Neuronal stem cell (in vitro differentiated cells): ENCODE results near the gene RNF166.

ENCODE experiments used
- DNase-seq: peaks from one replicate; pipeline ENCODE4 v3.0.0-alpha.2; 2013; ENCODE audit warnings: low spot score
- H2AFZ ChIP-seq: one replicate; pipeline ENCODE4 v1.6.1; 2013; ENCODE audit warnings: mild to moderate bottlenecking, low read length, inconsistent platforms
- H2AK5ac ChIP-seq: 2 replicates; pipeline ENCODE4 v1.6.1; 2013; ENCODE audit warnings: low read depth, mild to moderate bottlenecking, inconsistent platforms, low read length, moderate library complexity, mixed read lengths
- H2BK120ac ChIP-seq: 2 replicates; pipeline ENCODE4 v1.6.1; 2013; ENCODE audit warnings: low read depth, mild to moderate bottlenecking, inconsistent platforms, low read length, moderate library complexity, mixed read lengths
- H2BK12ac ChIP-seq: one replicate; pipeline ENCODE4 v1.6.1; 2013; ENCODE audit warnings: low read length, inconsistent platforms
- H2BK15ac ChIP-seq: 2 replicates; pipeline ENCODE4 v1.6.1; 2013; ENCODE audit warnings: mild to moderate bottlenecking, low read length, inconsistent platforms, mixed read lengths
- H2BK5ac ChIP-seq: one replicate; pipeline ENCODE4 v1.6.1; 2013; ENCODE audit warnings: inconsistent platforms, mild to moderate bottlenecking, low read length, moderate library complexity
- H3K14ac ChIP-seq: one replicate; pipeline ENCODE4 v1.6.1; 2013; ENCODE audit warnings: low read length, inconsistent platforms
- H3K18ac ChIP-seq: 2 replicates; pipeline ENCODE4 v1.6.1; 2013; ENCODE audit warnings: low read length, inconsistent platforms
- H3K23ac ChIP-seq: 2 replicates; pipeline ENCODE4 v1.6.1; 2013; ENCODE audit warnings: low read depth, mild to moderate bottlenecking, mixed read lengths, low read length, inconsistent platforms; ENCODE audit not compliant: poor library complexity
- H3K27ac ChIP-seq: replicated peaks from 3 replicates; pipeline ENCODE4 v1.5.1; 2013; ENCODE audit warnings: low read length, inconsistent platforms
- H3K27me3 ChIP-seq, 3 experiments: 2 replicates each; pipeline ENCODE4 v1.6.1; 2013; ENCODE audit warnings: low read length in 3 of 3, mild to moderate bottlenecking in 2 of 3, inconsistent platforms in 1 of 3, low read depth in 1 of 3, mixed read lengths in 1 of 3, moderate library complexity in 1 of 3; ENCODE audit not compliant: control insufficient read depth in 3 of 3, insufficient read depth in 3 of 3
- H3K36me3 ChIP-seq, 2 donors: replicated peaks in 1 of 2; 2 replicates each; pipeline ENCODE4 v1.6.1; 2013; ENCODE audit warnings: low read length in 2 of 2; ENCODE audit not compliant: control insufficient read depth in 2 of 2, insufficient read depth in 2 of 2
- H3K4ac ChIP-seq: 2 replicates; pipeline ENCODE4 v1.6.1; 2013; ENCODE audit warnings: inconsistent platforms, mild to moderate bottlenecking, low read length, moderate library complexity
- H3K4me1 ChIP-seq, 2 donors: 1 replicate in 1 of 2; 2 replicates in 1 of 2; pipeline ENCODE4 v1.6.1; 2013; ENCODE audit warnings: low read length in 2 of 2, low read depth in 1 of 2; ENCODE audit not compliant: control insufficient read depth in 2 of 2, insufficient read depth in 1 of 2
- H3K4me2 ChIP-seq: one replicate; pipeline ENCODE4 v1.6.1; 2013; ENCODE audit warnings: mild to moderate bottlenecking, low read length, inconsistent platforms; ENCODE audit not compliant: insufficient read depth, poor library complexity, severe bottlenecking
- H3K4me3 ChIP-seq, 2 donors: 2 replicates each; pipeline ENCODE4 v1.5.1; 2013; ENCODE audit warnings: low read length in 2 of 2, mild to moderate bottlenecking in 2 of 2, inconsistent platforms in 1 of 2, moderate library complexity in 1 of 2
- H3K79me1 ChIP-seq: one replicate; pipeline ENCODE4 v1.6.1; 2013; ENCODE audit warnings: low read depth, mild to moderate bottlenecking, inconsistent platforms, low read length, moderate library complexity
- H3K9ac ChIP-seq: one replicate; pipeline ENCODE4 v1.6.1; 2013; ENCODE audit warnings: mild to moderate bottlenecking, low read depth, low read length, inconsistent platforms; ENCODE audit not compliant: poor library complexity
- H3K9me3 ChIP-seq, 2 donors: replicated peaks in 1 of 2; 2 replicates each; pipeline versions ENCODE3 to v1.6.1; 2013; ENCODE audit warnings: low read length in 2 of 2, mild to moderate bottlenecking in 2 of 2, inconsistent platforms in 1 of 2, low read depth in 1 of 2, mixed read lengths in 1 of 2, moderate library complexity in 1 of 2; ENCODE audit not compliant: control insufficient read depth in 2 of 2, insufficient read depth in 1 of 2
- H4K8ac ChIP-seq: one replicate; pipeline ENCODE4 v1.6.1; 2013; ENCODE audit warnings: low read depth, mild to moderate bottlenecking, inconsistent platforms, low read length, moderate library complexity
- H4K91ac ChIP-seq: one replicate; pipeline ENCODE4 v1.6.1; 2013; ENCODE audit warnings: low read length, low read depth, mild to moderate bottlenecking, inconsistent platforms; ENCODE audit not compliant: poor library complexity
- WGBS, 2 donors: extraction: QIAGEN DNeasy Blood & Tissue Kit; methylation state at CpG; one replicate each; pipeline ENCODE4 v1.1.7; 2013; ENCODE audit warnings: missing lambda C conversion rate in 2 of 2, mixed read lengths in 1 of 2; ENCODE audit not compliant: insufficient read length in 2 of 2, insufficient replicate concordance in 1 of 2; ENCODE audit errors: extremely low coverage in 2 of 2; 5-methylcytosine and 5-hydroxymethylcytosine counted together

RNF166 gene

DNA sequence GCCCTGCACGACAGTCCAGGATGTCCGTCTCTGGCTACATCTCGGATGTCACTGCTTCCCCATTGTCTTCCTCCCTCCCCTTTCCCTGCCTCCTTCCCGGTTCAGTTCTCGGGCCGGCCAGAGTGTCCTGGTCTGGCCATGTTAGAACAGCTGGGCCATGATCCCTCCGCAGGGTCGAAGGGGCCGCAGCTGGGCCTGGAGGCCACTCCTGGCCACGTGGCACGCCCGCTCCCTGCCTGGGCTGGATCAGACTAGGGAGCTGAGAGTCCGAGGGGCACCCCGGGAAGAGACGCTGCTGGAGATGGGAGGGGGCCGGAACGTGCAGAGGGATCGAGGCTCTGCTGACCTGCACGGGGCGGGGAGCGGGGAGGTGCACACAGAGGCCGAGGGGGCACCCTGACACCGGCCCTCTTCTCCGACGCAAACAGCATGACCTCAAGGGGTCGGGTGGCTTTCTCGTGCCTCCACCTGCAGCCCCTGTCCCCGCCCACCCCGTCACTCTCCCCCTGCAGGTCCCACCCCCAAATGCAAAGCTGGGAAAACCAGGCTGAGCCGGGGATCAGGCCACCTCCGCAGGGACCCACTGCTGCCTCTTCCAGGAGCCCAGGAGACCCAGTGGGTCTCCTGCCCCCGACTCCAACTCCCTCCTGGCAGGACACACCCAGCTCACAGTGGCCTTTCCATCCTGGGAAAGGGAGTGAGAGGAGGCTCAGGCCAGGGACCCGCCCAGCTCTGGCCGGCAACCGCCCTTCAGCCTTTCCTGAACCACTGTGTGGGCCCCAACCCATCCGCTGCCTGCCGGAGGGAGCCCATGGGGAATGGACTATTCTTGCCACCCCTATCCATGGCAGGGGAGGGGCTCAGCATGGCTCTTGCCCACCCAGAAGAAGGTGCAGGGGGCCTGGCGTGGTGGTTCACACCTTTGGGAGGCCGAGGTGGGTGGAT, 38.6 kb upstream of the RNF166 start:
- Histone ChIP-seq H3K9ac (peak overlapping the region; percentile 80), H3K4me3 (no peak overlapping the region), H2BK5ac (peak overlapping the region; percentile 78), H3K4ac (no peak overlapping the region), H2BK120ac (no peak overlapping the region), H3K79me1 (peaks cover 3% of the 10 kb centered on the region), H4K8ac (no peak overlapping the region), H3K27ac (peak overlapping the region; percentile 18), H3K14ac (peak overlapping the region; percentile 39), H2AK5ac (peak overlapping the region; percentile 88), H3K27me3 (no peaks in the 10 kb centered on the region), H3K4me1 (peaks cover 1 to 15% of the 10 kb centered on the region in 2 donors), H2AFZ (peak overlapping the region; percentile 18), H2BK15ac (peak overlapping the region; percentile 52), H4K91ac (no peak overlapping the region), H3K4me2 (no peak overlapping the region), H3K9me3 (no peaks in the 10 kb centered on the region), H2BK12ac (peak overlapping the region; percentile 82), H3K23ac (no peak overlapping the region), H3K18ac (peak overlapping the region; percentile 88), H3K36me3 (no peaks in the 10 kb centered on the region)
- WGBS, 2 donors = no CpG with 5 or more reads among the region's 39 CpGs
- no peak for DNase-seq

DNA sequence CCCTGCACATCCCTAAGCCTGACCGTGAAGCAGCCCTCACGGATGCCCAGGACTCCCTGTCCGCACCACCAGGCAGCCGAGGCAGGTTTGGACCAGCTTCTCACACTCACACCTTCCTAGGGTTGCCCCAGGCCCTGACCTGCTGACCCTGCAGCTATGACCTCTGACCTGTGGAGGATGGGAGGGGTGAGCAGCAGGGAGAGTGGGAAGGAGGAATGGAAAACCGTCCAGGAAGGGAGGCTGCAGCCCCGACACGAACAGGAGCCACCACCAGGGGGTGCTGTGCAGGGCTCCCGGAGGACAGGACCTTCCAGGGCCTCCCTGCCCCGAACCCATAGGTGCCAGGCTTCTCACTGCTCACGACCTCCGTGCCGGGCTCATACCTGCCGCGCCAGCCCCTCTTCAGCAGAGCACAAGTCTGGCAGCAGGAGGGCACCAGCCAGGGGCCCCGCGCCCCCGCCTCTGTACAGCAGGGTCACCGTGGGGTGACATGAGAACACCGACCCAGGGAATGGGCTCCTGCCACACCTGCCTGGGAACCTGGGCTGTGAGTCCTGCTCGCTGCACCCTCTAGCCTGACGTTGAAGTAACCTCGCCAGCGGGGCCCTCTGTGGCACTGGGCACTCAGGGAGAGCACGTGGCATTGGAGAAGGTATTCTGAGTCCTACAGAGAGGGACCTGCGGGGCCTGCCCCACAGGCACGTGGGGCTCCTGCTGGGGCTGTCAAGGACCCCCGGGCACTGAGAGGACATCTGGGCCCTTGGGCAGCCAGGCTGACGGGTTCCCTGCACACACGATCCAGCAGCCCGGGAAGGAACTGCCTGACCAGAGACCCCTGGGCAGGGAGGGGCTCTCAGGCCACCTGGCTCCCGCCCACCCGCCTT, 37.7 kb upstream of the RNF166 start:
- Histone ChIP-seq H3K9me3 (no peaks in the 10 kb centered on the region), H3K36me3 (no peaks in the 10 kb centered on the region), H2BK5ac (peak overlapping the region; percentile 78), H4K8ac (no peak overlapping the region), H3K23ac (no peak overlapping the region), H3K4me3 (no peak overlapping the region), H3K4ac (no peak overlapping the region), H3K27ac (no peak overlapping the region), H3K9ac (peak overlapping the region; percentile 51), H2BK12ac (peak overlapping the region; percentile 23), H3K27me3 (no peaks in the 10 kb centered on the region), H3K4me2 (no peak overlapping the region), H3K18ac (peak overlapping the region; percentile 88), H4K91ac (no peak overlapping the region), H3K14ac (no peak overlapping the region), H2AK5ac (peak overlapping the region; percentile 88), H2BK120ac (no peak overlapping the region), H3K79me1 (peaks cover 2% of the 10 kb centered on the region), H2BK15ac (peak overlapping the region; percentile 52), H3K4me1 (peaks cover 1 to 15% of the 10 kb centered on the region in 2 donors), H2AFZ (no peak overlapping the region)
- WGBS, 2 donors = no CpG with 5 or more reads among the region's 32 CpGs
- DNase-seq = peak; percentile 71

DNA sequence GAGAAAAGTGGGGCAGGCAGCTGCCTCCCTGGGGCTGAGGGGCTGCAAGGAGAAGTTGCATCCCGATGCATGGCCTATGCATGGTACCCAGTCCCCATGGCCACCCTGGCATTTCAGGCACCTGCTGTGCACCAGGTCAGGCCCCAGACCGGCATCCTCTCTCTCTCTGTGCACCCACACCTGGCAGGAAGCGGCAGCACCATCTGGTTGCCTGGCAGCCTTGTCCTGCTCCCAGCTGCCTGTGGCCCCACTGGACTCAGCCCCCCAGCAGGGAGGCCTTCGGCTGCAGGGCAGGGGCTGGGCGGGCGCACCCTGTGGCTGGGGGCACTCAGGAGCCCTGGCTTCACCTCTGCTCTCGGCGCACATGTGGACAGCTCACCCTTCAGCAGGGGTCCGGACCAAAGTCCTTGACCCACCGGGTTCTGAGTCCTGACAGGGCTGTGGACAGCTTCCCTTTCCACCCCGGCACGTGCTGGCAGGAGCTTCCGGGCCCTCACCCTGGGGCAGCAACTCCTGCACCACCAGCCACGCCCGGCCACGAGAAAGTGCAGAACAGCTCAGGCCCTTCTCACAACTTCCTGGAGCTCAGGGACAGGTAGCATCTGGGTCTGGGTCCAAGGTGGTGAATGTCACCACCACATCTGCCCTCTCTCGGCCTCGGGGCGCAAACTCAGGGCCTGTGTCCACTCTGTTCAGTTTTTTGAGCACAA, 36.8 kb upstream of the RNF166 start:
- Histone ChIP-seq H2BK5ac (no peak overlapping the region), H4K91ac (peak overlapping the region; percentile 72), H3K4me2 (no peak overlapping the region), H3K9ac (peak overlapping the region; percentile 60), H2BK120ac (no peak overlapping the region), H3K14ac (peak overlapping the region; percentile 56), H2BK15ac (peak overlapping the region; percentile 70), H3K23ac (peak overlapping the region; percentile 86), H3K18ac (no peak overlapping the region), H2AK5ac (peak overlapping the region; percentile 90), H3K27ac (no peak overlapping the region), H3K4me1 (peaks cover 1 to 15% of the 10 kb centered on the region in 2 donors), H3K79me1 (peaks cover 2% of the 10 kb centered on the region), H2AFZ (no peak overlapping the region), H3K36me3 (no peaks in the 10 kb centered on the region), H3K27me3 (peaks cover 0 to 4% (median 0%) of the 10 kb centered on the region in 3 experiments), H2BK12ac (peak overlapping the region; percentile 12), H3K4ac (no peak overlapping the region), H4K8ac (no peak overlapping the region), H3K4me3 (no peak overlapping the region), H3K9me3 (no peaks in the 10 kb centered on the region)
- WGBS, 2 donors = no CpG with 5 or more reads among the region's 19 CpGs
- DNase-seq = no peak
